Measurements from ENCODE around the gene SCUBE1.
A peak's percentile ranks its signal among the peaks of the same experiment; 100 is the strongest.

The SCUBE1 gene

DNA sequence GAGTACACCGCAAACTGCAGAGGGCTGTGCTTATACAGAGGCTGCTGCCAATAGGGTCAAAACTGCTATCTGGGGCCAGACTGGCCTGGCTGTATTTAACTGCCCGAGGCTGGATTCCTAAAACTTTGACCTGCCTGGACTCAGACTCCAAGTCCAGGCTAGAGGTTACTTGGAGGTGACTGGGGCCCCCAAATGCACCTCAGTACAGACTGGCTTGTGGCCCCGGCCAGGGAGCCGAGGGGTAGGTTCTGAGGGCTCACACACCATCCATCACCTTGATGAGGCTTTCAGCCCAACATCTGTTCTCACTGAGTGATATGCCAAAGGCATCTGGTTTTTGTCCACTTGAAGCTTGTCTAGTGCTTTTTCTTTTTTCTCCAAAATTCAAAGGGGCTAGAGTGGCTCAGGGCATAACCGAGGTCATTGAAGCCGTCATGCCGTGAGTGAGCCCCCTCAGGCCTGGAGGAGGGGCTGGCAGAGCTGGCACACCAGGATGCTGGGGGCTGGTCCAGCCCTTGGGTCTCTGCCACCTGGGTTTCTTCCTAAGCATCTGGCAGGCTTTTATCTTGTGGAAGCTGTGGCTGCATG is 103.9 kb downstream of the SCUBE1 start:
- DNase-seq (ENCODE audit: low read depth in 3 of 3): no peak

DNA sequence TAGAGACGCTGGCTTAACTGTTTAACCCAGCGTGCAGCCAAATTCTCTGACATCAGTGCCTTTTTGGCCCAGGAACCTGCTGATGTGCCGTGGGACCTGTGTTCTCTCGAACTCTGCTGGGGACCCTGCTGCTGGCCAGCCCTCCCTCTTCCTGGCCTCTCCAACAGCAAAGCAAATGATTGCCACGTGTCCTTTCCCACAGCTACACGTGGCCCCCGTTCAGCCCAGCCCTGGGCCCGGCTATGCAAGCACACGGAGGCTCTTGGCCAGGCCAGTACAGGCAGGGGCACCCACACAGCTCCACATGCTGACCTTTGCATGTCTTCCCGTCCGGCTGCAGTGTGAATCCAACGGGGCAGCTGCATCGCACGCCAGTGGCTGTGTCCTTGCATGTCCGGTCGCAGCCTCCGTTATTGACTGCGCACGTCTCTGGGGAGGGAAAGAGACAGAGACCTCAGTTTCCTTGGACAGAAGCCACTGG is 104.6 kb downstream of the SCUBE1 start:
- no peak for DNase-seq (ENCODE audit: low read depth in 3 of 3)

DNA sequence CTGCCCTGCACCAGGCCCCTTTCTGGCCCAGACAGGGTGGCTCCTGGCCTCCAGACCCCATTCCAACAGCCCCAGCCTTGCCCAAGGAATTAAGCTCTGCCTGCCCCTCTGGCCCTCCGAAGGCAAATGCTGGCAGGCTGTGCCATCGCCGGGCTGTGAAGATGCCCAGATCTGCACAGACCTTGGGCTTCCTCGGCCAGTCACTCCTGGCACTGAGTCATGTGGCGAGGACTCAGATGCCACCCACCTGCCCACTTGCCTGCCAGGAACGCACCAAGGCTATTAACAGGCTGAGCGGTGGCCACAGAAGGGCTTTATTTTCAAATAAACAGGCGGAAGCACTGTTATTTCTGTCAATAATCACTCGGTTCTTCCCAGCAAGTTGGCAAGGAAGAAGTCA is 105.9 kb downstream of the SCUBE1 start:
- no peak for DNase-seq (ENCODE audit: low read depth in 3 of 3)

DNA sequence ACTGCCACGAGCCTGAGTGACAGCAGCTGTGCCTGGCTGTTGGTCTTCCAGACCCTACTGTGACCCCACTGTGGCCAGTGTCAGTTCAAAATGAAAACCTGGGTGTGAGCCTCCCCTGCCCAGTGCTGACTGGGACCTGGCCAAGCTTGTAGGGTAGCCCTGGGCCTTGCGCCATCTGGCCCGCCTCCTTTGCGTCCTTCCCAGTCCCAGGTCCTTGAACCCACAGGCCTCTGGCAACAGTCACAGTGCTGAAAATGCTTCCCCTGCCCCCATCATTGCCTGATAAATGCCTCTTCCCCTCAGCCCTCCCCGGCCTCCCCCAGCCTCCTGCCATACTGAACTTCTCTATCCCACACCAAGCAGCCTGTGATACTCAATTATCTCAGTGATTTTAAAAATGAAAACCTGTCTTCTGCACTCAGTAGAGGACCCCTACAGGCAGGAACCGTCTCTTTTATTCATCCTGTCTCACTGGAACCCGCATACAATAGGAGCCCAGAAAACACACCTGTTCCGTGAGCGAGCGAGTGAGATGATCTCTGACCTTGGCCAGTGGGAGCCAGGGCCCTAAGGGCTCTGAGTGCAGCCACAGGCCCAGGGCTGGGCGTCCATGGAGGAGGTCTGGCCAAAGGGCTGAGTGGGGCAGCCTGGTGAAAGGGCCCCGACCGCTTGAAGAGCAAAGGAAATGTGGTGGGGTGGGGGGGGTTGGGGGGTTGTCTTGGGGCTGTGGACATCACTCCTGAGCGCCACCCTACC is 106.6 kb downstream of the SCUBE1 start:
- no peak for DNase-seq (ENCODE audit: low read depth in 3 of 3)

DNA sequence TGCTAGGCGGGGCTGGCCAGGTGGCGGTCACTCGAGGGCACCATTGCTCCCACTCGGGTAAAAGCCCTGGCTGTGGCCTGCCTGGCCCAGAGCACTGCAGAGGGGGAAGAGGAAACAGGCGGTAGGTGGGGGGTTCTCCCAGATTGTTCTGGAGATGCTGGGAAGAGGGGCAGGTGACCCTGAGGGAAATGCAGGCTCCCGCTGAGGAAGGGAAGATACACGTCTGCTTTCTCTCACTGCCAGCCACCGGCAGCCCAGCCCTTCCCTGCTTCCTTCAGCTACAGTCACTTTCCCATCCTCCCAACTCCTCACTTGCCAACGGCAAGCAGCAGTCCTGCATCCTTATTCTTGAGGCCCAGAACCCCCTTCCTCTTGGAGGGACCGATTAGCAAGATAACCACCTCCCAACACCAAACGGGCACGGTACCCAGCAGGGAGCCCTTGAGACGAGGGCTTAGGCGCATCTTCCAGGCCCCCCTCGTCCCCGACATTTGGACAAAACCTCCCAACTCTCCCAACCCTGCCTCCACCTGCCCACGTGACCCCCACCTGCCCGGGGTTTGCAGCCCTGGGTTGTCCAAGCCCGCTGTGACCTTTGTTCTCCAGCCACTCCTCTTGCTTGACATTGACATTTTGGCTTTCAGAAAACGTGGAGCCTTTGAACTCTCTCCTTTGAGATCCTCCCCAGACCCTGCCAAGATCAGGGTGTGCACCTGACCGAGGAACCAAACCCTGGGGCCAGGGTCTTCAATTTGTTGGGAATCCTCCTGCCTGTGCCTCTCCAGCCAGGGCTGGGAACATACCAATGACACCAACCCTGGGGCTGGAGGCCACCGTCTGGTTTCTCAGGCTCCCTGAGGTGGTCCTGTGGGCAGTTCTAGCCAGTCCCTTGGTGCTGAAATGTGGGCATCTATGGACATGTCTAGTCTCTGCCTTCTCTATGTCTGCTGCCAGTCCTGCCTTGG is 107.4 kb downstream of the SCUBE1 start:
- no peak for DNase-seq (ENCODE audit: low read depth in 3 of 3)

DNA sequence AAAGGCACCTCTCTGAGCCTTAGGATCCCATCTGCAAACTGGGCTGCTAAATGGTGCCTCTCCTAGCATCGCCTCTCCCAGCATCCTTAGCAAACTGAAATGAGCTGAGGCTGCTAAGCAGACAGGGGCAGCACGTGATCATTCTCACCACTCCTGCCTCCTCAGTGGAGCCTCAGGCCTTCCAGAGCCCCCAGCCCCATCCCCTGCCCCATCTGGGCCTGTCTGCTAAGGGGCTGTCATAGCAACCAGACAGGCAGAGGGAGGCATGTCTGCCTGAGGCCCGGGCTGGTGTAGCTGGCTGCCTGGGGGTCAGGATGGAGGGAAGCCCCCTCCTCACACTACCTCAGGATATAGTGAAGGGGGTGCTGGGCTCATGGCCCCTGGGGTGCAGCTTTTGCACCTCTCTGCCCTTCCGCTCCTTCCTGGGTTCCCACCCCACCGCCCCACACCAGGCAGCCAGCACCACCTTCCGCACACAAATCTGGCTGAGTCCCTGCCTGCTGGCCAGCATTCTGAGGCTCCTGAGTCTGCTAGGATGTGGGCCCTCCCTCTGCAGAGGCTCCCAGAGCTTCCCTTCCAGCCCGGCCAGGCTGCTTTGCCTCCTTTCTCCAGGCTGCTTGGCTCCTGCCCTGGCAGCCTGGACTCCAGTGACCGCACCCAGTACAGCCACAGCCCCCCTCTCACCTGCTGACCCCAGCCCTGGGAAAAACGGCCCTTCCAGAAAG is 108.7 kb downstream of the SCUBE1 start:
- DNase-seq (ENCODE audit: low read depth in 3 of 3): no peak

DNA sequence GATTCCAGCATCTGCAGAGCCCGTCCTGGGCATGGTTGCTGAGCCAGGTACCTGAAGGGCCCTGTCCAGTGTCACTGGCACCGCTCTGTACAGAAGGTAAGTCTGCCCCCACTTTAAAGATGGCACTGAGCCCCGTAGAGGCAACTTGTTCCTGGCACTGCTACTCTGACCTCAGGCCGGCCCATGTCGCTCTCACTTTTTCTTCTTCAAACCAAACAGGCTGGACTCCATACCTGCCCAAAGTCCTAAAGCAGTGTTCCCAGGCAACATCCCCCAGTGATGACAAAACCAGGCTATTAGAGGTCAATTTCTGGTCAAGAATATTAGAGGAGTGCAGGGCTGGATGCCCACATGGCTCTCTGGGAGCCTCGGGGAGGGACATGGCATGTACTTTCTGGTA is 109.6 kb downstream of the SCUBE1 start:
- no peak for DNase-seq (ENCODE audit: low read depth in 3 of 3)

DNA sequence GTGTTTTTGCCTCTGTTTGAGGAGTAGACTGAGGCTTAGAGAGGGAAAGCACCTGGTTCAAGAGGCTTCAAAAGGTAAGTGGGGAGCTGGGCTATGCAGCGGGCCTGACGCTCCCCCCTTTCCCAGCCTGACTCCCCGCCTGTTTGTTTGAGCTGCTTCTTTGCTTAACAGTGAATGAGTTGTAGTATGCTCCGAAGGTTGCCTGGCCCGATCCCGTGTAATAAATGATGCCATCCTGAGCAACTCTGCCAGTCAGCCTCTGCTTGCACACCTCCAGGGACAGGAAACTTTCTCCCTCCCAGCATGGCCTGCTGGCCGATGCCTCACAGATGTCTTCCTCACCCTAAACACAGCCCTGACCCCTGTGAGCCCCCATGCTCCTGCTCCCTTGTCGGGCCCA is 110.7 kb downstream of the SCUBE1 start:
- DNase-seq (ENCODE audit: low read depth in 3 of 3): no peak

DNA sequence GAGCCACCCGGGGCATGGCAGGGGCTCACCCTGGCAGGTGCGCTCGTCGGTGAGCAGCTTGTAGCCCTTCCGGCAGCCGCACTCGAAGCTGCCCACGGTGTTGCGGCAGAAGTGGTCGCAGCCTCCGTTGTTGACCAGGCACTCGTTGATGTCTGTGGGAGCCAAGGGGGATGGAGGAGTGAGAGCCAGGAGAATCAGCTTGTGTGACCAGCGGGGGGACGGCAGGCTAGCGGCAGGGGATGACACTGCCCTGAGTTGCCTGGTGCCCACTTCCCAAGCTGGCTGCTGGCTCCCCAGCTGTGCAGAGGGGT is 111.5 kb downstream of the SCUBE1 start:
- DNase-seq (ENCODE audit: low read depth in 3 of 3): no peak

DNA sequence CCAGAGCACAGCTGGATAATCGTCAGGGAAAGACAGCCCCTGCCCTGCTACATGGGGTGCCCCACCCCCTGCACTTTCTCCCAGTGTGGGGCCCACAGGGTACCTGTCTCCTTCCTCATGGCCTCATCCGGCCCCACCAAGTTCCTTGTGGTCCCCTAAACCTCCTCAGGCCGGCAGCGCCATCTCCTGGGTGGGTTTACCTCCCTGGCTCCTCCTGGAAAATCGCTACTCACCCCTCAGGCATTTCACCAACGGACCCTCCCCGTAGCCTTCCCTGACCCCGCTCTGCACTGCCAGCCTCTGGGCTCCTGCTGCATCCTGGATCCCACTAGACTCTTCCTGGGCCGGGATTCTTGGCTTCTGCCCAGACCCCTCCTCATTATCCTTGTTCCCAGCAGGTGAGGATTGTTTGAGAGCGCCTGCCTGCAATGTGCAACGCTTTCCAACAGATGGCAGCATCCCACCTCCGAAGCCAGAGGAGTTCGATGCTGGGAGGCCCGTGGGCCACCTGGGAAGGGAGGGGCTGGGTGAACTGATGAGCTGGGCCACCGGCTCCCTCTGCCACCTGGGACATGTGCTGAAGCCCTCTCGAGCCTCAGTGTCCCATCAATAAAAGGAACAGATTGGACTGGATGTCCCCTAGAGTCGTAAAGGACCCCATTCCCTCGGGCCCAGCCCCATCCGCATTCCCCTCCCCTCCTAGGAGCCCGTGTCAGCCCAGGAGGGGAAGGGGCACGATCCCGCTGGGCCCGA is 112.0 kb downstream of the SCUBE1 start:
- DNase-seq (ENCODE audit: low read depth in 3 of 3): peak; percentile 38 to 52 (median 43)

DNA sequence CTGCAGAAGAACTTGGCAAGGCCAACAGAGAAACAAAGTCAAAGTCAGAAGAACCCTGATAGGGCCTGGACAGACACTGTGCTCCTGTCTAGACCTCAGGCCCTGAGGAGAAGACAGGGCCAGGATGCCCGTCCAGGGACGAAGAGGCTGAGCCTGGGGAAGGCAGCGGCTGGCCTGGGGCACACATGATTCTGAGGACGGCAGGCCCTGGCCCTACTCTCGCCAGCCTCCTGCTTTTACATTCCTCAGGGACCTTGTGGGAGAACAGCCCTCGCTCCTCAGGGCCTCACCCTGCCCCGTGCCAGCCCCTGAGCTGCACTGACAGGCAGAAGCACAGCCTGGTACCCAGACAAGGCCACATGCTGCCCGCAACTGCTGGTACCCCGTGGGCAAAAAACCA is 112.6 kb downstream of the SCUBE1 start:
- no peak for DNase-seq (ENCODE audit: low read depth in 3 of 3)

DNA sequence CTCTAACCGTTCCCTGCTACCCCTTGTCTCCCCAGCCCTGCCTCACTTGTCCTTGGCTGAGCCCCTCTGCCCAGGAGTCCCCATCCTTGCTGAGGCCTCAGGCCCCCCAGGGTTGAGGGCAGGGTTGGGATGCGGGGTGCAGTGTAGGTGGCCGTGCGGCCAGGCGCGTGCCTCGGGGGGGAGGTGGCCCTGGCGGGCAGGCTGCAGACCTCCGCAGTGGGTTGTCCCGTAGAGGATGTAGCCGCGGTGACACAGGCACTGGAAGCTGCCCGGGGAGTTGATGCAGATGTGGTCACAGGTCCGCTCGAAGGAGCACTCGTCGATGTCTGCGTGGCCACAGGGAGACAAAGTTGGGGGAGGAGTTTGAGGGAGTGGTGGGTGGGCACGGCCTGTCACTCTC is 114.3 kb downstream of the SCUBE1 start:
- DNase-seq (ENCODE audit: low read depth in 3 of 3): no peak

DNA sequence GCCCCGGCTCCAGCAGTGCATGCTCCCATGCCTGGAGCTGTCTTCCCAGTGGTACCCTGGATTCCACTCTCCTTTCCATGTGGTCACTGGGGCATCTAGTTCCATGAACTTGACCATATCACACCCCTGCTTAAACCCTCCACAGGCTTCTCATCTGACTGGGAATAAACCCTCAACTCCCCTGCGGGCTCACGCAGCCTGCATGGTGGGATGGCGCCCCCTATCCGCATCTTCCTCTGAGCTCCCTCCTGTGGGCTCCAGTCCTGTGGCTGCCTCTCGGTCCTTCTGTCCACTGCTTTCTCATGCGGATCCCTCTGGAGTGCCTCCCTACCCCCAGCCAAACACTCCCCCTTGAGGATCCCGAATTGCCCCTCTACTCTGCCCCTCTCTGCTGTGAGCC is 114.8 kb downstream of the SCUBE1 start:
- no peak for DNase-seq (ENCODE audit: low read depth in 3 of 3)

DNA sequence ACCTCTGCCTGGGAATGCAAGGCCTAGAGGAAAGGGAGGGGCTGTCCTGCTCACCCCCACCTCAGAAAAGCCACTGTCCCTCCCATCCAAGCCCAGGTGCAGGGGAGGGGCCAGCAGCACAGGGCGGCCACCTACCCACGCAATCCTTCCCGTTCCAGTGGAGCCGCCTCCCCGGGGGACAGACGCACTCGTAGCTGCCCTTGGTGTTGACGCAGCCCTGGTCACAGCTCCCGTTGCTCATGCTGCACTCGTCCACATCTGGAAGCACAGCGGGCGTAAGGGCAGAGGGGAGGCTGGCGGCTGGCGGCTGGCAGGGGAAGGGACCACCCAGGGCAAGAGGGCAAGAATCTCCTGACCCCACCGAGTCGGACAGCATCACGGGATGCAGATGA is 115.9 kb downstream of the SCUBE1 start:
- DNase-seq (ENCODE audit: low read depth in 3 of 3): no peak

DNA sequence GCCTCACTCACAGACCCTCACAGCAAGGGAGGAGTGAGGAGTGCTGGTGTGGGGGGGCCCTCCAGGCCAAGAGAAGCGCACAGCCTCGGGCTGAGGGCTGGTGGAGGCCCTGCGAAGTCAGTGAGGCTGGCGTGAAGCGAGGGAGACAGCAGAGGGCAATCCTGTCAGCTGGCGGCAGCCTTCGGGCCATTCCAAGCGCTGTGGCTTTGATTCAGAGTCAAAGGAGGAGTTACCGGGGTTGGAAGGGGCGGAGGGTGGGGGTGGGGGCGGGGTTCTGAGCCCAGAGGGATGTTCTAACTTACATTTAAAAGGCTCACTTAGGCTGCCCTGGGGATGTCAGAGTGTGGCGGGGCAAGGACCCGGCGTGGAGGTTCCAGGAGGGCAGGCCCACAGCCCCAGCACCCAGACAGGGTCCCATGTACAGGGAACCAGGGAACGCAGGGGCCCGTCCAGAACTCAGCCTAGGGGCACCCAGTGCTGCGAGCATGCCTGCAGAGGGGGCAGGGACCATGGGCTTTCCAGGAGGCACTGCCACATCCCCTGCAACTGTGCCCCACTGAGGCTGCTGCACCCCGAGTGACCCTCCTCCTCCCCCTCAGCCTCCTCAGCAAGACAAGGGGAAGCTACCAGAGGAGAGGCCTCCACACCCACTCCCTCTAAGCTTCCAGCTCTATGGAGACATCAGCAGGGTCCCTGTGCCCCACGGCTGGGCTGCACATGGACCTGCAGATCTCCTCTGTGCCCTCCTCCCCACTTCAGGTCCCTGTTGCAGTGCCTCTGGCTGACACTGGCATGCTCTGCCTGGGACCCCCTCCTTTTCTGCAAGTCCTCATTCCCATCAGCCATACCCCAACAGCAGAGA is 116.6 kb downstream of the SCUBE1 start:
- no peak for DNase-seq (ENCODE audit: low read depth in 3 of 3)

DNA sequence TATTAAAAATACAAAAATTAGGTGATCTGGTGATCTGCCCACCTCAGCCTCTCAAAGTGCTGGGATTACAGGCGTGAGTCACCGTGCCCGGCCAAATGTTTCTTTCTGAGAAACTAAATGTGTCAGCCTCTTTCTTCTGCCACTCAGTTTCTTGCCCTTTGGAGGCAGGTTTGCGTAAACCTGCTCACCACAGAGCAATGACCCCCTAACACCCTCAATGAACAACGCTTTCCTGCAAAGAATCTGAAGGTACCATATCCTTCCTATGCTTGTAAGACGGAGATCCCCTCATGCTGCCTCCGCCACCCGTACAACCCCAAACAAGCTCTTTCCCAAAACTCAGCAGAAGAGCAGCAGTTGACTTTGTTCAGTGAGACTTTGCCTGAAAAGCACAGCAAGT is 117.6 kb downstream of the SCUBE1 start:
- no peak for DNase-seq (ENCODE audit: low read depth in 3 of 3)

DNA sequence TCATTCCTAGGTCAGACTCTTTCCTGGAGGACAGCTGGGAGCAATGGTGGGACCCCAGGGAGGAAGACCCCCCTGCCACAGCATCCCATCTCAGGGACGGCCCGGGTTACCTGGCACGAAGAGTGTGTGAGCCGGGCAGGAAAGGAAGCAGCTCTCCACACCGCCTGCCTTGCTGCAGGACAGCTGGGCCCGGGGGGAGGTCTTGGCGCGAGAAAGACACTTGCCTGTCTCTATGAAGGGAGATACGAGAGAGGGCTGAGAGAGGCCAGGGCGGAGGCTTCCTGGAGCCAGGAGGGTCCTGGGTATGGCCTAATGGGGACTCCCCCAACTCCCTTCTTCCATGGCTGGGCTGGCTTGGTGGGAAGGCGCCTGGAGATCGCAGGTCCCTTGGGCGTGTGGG is 120.2 kb downstream of the SCUBE1 start:
- DNase-seq (ENCODE audit: low read depth in 3 of 3): no peak

DNA sequence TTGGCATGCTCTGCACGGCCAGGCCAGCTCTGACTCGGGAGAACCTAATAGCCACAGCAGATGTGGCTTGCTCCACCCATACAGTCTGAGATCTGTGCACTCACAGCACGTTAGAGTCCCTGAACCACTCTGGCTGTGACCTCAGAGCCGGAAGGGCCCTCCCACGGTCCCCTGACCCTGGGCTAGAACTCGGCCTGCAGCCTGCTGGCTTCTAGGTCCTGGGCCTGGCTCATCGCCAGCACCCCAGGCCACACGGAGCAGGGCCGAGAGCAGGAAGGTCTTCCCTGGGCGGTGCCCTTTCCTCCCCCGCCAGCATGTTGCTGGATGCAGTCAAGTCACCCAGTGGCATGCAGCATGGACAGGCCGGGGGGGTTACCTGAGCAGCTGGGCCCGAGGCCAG is 120.9 kb downstream of the SCUBE1 start:
- DNase-seq (ENCODE audit: low read depth in 3 of 3): no peak

DNA sequence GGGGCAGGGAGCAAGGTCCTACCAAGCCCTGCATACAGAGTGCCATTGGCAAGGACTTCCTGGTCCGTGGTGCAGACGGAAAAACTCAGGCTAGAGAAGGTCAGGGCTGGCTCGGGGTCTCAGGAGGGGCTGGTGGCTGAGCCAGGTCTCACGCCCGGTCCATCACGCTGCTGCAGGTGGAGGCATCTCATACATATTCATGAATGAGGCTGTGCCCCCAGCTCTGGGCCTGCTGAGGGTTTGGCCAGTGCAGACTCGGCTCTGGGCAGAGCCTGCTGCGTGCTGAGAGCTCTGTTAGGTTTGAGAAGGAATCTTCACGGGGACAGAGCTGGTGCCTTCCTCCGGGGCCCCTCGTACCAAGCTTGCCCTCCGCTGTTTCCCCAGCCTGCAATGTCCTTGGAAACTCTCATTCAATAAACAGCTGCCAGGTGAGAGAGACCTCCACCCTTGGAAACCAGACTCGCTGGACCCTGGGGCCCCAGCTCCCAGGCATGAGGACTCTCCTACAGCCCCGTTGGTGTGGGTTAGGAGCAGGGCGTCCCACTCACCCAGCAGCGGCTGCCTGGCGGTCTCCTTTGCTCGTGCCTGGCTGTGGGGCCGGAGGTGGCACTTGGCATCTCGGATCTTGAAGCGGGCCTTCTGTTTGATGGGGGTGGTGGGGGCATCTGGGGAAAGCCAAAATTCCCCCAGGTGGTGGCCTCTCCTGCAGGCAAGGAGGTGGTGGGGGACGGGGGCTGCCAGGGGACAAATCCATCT is 122.4 kb downstream of the SCUBE1 start:
- DNase-seq (ENCODE audit: low read depth in 3 of 3): no peak

DNA sequence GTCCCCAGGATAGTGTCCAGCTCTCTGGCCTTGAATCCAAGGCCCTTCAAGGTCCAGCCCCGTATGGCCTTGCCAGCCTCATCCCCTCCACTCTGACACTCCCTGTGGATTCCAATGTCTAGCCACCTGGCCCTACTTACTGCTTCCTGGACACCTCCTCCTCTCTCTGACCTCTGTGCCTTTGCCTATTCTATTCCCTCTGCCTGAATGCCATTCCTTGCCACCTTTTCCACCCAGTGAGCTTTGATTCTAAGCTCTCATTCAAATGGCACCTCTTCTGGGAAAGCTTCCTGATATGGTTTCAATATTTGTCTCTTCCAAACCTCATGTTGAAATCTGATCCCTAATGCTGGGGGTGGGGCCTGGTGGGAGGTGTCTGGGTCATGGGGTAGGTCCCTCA is 124.4 kb downstream of the SCUBE1 start:
- DNase-seq (ENCODE audit: low read depth in 3 of 3): no peak

Measured in stimulated activated CD4-positive, alpha-beta T cell treated with anti-CD3 and anti-CD28 coated beads, TNF-alpha, amount 100 ng/mL, for 4 hours (primary cell).